ENCODE data around the gene KCNK18.

KCNK18 gene

DNA sequence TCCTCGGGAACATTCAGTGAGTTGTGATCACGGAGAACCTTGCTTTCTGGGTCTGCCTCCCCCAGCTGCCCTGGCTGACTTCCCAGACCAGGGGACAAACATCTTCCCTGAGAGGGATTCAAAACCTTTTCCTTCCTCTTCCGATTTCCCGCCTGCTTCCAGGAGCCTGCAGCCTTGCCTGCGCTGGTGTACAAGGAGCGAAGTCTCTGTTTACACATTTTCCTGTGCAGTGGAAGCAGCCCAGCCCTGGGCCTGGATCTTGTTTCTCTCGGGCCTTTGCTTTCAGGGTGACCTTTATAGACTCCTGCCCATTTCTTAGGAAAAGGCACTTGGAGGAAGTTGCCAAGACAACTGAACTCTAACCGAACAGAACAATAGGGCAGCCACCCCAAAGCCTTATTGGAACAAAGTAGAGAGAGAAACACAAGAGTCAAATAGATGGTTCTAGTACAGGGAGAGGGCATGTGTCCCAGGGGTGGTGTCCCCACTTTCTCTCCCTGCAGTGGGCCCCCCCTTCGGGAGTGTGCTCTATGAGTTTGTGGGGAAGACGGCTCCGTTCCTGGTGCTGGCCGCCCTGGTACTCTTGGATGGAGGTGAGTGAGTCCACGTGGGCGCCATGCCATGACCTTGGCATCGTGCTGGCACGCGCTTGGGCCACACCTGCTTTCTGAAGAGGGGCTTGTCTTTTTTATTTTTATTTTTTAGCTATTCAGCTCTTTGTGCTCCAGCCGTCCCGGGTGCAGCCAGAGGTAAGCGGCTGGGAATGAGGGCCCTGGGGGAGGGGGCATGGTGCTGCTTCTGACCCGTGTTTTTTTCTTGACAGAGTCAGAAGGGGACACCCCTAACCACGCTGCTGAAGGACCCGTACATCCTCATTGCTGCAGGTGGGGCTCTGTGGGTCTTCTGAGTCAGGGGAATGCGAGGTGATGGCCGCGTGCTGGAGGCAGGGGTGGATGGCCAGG, 57.8 kb downstream of the KCNK18 start:
- DNase-seq = no peak

GRCh38 chr10:117255835-117256460, 58.7 kb downstream of the KCNK18 start:
- DNase-seq = no peak

- no peak for DNase-seq
Measured at GRCh38 chr10:117256910-117257309, 59.6 kb downstream of the KCNK18 start.

- no peak for DNase-seq
Measured at GRCh38 chr10:117257721-117258120, 60.4 kb downstream of the KCNK18 start.

DNA sequence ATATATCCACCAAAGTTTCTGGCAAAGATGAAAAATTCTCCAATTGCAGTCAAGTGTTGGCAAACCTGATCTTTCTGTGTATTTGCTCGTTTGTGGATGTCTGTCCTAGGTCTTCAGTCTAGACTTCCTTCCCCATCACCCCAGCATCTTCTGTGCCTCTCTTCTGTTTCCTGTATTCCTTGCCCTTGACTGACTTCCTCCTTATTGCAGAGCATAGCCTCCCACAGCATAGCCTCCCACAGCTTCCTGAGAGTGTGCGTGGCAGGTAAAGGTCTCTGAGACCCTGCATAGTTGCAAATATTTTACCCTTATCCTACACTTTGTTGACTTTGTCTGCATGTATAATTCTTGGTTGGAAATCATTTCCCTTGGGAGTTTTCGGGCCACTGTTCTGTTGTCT, 62.0 kb downstream of the KCNK18 start:
- no peak for DNase-seq

Measured in activated naive CD4-positive, alpha-beta T cell treated with Interleukin-2 at 50 U/mL for 16 hours (primary cell).